ENCODE measurements around the gene SNX30.

Gene SNX30

DNA sequence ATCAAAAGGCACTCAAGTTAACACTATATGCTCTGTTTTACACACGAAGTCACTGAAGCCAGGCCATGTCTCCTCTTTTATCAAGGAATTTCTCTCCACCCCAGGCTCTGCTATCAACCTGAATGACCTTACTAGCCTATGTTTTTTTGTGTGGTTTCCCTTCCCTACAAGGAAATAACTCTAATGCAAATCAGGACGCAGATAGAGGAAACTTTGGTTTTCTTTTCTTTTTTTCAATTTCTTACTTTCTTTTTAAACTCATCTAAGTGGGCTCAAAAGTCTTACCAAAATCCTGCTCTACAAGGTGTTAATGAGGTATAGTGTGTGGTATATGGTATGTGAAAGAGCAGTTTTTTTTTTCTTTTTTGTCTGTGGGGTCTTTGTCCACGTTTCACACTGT is 145.6 kb downstream of the SNX30 start:
- no peak overlapping the region for H3K4me3 ChIP-seq (ENCODE audit: low read depth, low read length)
- DNase-seq (ENCODE audit: low read depth), result no peak

DNA sequence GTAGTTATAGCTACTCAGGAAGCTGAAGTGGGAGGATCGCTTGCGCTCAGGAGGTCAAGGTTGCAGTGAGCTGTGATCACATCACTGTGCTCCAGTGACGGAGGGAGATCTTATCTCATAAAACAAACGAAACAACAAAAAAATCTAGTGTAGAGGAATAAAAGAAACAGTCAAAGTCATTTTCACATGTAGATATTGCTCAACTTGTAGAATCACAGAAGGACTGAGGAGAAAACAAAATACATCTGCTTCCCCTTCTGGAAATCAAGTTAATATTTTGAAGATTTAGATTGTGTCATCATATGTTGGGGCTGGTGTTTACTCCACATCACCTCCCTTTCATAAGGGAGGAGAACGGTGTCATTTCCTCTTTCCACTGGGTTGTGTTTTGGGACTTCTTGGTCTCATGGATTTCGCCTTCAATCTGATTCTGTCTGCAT is 148.3 kb downstream of the SNX30 start:
- no peak overlapping the region for H3K4me3 ChIP-seq (ENCODE audit: low read depth, low read length)
- DNase-seq (ENCODE audit: low read depth), result no peak

DNA sequence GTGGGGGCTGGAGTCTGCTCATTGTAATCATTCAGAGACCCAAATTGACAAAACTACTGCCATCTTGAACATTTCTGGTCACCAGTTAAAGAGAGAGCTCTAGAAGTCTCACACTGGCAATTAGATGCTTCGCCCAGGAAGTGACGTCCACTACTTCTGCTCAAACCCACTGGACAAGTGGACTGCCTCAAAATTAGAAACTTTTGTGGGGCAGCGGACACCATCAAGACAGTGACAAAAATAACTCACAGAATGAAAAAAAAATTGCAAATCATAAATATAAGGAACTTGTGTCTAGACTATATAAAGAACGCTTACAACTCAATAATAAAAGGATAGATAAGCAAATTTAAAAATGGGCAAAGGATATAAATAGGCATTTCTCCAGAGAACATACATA is 149.9 kb downstream of the SNX30 start:
- H3K4me3 ChIP-seq (ENCODE audit: low read depth, low read length), result no peak overlapping the region
- DNase-seq (ENCODE audit: low read depth), result no peak

DNA sequence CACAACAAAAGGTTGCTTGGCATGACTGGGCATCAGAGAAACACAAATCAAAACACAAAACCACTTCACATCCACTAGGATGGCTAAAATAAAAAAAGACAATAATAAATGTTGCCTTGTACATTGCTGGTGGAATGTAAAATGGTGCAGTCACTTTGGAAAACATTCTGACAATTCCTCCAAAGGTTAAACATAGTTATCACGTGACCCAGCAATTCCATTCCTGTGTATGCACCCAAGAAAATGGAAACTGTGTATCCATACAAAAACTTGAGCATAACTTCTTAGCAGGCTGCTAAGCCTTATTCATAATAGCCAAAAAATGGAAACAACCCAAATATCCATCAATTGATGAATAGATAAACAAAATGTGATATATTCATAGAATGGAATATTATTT is 150.3 kb downstream of the SNX30 start:
- no peak overlapping the region for H3K4me3 ChIP-seq (ENCODE audit: low read depth, low read length)
- DNase-seq (ENCODE audit: low read depth), result no peak

DNA sequence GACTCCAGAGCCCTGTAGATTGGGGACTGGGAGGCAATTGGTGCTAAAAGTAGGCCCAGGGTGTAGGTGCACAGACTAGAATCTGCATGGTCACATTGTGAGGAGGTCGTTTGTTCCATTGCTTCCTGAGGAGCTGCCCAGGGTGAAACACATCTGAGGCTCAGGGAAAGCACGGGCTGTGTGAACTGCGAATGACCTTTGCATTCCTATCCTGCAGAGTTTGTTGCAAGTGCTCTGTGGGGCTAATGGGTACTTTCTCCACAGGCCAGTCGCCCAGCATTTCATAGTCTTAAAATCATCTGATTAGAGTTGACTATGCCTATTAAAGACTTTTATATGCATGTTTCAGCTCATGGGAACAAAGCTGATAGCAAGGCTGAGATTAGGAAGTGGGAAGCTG is 154.5 kb downstream of the SNX30 start:
- no peak for DNase-seq (ENCODE audit: low read depth)

DNA sequence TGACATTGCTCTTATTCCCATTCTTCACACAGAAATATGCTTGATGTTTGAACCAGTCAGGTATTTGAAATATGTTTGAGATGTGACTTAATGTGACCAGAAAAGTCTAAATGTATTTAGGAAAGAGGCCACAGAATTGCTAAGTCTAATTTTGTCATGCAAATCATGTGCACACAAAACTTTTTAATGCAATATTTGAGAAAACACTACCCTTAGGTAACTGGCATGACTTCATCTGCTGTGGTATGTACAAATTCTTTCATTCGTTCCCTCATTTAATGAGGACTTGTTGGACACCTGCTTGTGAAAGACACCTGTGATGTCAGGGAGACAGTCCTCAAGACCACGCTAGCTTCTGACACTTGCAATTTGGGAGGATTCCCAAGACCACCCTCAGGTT is 161.2 kb downstream of the SNX30 start:
- H3K4me3 ChIP-seq (ENCODE audit: low read depth, low read length), result no peak overlapping the region
- no peak for DNase-seq (ENCODE audit: low read depth)

More for the DNA sequence above, 154.5 kb downstream of the SNX30 start:
- H3K4me3 ChIP-seq (ENCODE audit: low read depth, low read length), result no peak overlapping the region

DNA sequence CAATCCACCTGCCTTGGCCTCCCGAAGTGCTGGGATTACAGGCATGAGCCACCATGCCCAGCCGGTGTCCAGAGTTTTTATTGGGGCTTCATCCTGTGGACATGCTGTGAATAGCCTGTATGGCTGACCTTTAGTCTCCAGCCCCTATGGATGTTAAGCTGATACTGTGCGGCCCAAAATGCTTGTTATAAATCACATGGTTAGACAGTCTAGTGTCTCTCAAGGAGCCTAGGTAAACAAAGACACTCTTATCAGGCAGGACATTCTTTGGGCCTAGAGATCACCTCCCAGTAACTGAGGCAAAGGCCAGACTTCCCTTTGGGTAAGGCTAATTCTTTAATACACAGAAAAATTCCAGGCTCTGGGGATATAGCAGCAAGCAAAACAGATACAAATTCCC is 162.1 kb downstream of the SNX30 start:
- DNase-seq (ENCODE audit: low read depth), result no peak
- no peak overlapping the region for H3K4me3 ChIP-seq (ENCODE audit: low read depth, low read length)

DNA sequence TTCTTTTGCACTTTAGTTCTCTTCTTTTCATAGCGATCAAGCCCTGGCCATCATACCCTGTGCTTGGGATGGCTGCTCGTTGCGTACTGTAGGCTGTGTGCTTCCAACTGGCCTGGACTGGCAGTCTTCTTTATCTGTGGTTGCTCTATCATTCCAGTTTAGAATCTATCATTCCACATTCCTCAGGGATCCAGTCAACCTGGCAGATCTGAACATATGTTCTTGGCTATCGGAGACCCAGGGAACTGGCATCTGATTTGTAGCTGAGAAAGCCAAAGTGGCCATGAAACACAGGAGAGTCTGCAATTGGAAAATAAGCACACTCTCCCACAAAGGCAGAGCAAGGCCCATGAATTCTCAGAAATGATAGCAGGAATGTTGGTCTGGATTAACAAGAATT is 162.8 kb downstream of the SNX30 start:
- DNase-seq (ENCODE audit: low read depth), result no peak
- H3K4me3 ChIP-seq (ENCODE audit: low read depth, low read length), result no peak overlapping the region

DNA sequence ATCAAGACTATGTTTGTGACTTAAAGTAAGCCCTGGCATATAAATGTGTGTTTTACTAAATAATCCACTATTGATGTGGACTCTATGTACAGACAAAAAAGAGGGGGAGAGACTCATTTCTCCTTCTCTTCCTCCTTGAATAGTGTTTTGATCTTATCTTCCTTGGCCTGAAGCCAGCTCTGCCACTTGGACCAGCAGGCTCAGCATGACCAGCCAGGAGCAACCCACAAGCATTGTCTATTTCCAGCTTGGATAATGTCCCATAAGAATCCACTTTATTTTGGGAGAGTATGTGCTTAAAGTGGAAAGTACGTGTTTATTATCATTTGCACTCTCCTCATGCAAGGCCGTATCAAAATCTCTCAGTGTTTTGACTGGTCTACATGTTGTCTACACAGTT is 164.0 kb downstream of the SNX30 start:
- H3K4me3 ChIP-seq (ENCODE audit: low read depth, low read length), result no peak overlapping the region
- no peak for DNase-seq (ENCODE audit: low read depth)

DNA sequence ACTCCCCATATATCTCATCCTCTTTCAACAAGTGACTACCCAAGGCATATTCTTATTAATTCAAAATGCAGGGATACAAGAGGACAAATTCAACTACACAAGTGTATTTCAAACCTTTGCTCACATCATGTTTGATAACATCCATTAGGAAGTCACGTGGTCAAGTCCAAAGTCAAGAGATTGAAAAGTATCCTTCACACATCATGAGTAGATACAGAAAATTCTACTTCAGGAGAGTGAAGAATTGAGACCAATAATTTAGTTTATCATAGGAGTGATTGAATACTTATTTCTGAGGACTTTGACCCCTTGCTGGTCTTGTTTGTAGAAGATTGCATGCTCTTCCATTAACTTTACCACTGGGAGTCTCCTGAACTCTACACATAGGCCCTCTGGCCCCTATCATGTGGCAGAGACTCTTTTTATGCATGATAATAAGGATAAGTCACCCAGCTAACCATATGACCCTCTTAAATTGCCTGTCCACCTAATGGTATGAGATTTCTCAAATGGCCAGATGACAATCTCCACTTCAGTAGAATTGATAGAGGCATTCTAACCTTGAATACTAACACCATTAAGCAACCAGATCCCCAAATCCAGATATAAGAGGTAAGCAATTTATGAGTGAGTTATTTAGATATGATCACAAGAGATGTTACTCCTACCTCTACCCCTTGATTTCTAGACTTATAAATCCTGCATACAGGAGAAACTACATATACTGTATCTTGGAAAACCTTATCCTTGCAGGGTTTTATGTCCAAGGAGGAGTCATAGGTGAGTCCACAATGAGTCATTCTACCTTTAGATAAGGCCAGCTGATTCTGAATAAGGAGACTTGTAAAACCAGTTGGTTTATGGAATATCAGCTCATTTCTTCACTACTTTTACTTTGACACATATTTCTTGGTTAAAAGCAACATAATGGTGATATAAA is 166.8 kb downstream of the SNX30 start:
- H3K4me3 ChIP-seq (ENCODE audit: low read depth, low read length), result no peak overlapping the region
- no peak for DNase-seq (ENCODE audit: low read depth)

DNA sequence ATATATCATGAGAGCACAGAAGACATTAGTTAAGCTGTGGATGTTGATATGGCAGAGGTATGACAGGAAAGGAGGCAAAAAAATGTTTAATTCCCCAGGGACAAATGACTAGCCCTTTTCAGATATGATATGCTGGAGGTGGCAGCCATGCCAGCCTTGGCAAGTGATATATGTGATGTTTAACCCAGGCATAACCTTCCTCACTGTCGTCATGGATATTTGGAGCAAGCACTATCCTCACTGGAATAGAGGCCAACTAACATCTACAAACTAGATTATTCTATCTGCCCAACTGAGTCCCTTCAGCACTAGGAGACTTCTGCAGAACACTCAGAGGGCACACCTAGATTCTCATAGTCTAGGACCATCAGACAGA is 167.4 kb downstream of the SNX30 start:
- DNase-seq (ENCODE audit: low read depth), result no peak
- H3K4me3 ChIP-seq (ENCODE audit: low read depth, low read length), result no peak overlapping the region

DNA sequence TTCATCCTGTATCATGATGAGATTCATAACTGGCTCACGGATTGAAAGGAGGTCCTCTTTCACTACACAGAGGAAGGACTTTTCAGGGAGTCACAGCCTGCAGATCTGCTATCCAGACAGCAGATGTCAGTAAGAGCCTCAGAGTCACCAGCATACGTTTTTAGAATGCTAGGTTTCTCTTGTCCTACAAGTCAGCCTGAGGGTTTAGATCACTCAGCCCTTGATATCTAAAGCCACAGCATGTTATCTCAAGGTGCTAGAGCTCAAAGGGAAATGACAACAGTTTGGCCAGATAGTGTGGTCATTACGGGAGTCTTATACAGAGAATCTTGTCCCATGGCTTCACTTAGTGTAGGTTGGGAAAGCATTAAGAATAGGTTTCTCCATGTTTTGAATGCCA is 171.0 kb downstream of the SNX30 start:
- peak; percentile 24 for DNase-seq (ENCODE audit: low read depth)
- H3K4me3 ChIP-seq (ENCODE audit: low read depth, low read length), result no peak overlapping the region
